GM19099 (cell line): ENCODE results near the gene STX8.

ENCODE experiments used
- POLR2A ChIP-seq: IDR thresholded peaks from 3 replicates; pipeline ENCODE4 v1.6.1; 2011; ENCODE audit warnings: low read depth; ENCODE audit not compliant: insufficient read length; ENCODE audit errors: extremely low read depth

The STX8 gene

DNA sequence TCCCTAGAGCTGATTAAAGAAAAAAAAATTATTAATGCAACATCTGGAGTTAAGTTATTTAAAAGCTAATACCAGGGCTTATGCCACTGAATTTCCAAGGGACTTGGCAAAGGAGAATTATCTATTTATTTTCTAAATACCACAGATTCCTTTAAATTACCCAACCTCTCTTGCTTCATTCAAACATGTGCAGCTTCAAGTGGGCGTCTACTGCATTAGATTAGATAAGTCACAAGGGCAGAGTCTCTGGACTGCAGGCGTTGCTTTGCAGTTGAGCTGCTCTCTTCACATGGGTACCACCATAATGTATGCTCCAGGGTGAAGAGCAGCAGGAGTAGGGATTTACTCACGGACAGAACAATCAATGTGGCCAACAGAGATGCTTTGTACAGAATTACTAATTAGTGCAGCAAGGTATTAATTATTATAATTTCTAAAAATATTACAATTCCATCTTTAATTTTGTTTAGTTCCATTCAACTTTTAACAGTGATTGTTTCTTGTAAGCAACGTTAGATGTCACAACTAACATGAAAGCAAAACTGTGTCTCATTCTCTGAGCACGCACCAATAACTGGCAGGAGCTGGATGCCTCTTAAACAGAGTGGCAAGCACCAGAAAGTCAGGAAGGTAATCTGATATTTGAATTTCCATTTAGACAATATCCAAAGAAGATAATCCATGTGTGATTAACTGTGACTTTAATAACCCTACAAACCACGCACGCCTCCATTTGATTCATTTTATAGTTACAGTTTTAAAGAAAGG is 214.2 kb downstream of the STX8 start:
- TF ChIP-seq POLR2A, result no peak

DNA sequence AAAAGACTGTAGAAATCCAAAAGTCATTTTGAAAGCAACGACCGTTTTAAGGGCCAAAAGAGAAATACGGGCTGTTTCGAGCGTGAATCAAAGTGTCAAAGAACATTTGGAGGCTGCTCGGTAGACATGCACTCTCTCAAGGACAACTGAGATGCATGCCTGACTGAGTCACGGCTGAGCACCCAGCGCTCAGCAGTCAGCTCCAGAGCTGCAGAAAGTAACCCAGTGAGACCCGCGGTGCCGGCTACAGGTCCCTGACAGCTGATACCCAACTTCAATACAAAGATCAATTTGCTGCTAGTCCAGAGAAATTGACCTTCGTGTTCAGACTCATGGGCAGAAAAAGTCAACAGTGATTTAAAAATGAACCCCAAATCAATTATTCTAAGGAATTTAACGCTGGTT is 214.9 kb downstream of the STX8 start:
- TF ChIP-seq POLR2A, result no peak

DNA sequence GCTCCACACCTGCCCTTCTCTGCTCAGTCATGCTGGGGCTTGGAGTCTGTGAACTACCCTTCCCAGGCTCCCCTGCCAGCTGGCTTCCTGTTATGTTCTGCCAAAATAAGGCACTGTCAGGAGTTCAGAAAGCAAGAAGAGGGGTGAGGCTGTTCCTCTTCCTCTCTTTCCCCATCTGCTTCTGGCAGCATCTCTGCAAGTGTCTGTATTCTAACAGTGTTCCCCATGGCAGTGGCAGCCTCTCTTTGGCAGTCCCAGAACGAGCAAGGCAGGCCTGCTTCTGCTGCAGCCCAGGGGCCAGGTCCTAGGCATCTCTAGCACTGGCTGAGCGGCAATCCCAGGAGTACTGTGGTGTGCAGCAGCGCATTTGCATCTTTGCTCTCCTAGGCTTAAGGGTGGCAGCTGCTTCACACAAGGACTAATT is 219.1 kb downstream of the STX8 start:
- no peak for TF ChIP-seq POLR2A

DNA sequence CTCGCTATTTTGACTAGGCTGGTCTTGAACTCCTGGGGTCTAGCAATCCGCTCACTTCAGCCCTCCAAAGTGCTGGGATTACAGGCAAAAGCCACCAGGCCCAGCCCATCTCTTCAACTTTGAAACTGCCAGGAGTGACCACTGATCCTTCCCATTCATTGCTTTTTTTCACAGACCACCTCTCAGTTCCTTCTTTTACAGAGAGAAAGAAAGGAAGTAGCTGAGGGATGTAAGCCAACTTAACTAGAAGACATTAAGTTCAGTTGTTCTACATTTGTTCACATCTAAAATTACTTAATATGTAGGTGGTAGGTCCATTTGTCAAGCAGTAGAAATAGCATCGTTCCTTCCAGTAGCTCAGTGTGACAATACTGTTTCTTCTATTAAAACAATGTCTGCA is 219.8 kb downstream of the STX8 start:
- TF ChIP-seq POLR2A, result no peak

DNA sequence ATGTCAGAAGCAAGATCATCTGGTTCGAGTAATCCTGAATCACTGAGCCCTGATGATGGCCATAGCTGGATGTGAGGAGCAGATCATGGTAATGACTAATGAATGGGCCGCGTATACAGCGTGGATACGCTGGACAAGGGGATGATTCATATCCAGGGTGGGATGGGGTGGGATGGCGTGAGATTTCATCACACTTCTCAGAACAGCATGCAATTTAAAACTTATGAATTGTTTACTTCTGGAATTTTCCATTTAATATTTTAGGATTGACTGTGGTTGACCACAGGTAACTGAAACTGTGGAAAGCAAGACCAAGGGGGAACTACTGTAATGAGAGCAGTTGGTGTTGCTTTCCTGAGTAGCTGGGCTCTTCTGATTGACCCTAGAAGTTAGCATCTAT is 225.5 kb downstream of the STX8 start:
- no peak for TF ChIP-seq POLR2A

- no peak for TF ChIP-seq POLR2A
Measured at GRCh38 chr17:9346296-9346926, 229.2 kb downstream of the STX8 start.

GRCh38 chr17:9343516-9343915 is 232.1 kb downstream of the STX8 start:
- TF ChIP-seq POLR2A, result no peak

GRCh38 chr17:9342225-9342624 is 233.4 kb downstream of the STX8 start:
- no peak for TF ChIP-seq POLR2A

DNA sequence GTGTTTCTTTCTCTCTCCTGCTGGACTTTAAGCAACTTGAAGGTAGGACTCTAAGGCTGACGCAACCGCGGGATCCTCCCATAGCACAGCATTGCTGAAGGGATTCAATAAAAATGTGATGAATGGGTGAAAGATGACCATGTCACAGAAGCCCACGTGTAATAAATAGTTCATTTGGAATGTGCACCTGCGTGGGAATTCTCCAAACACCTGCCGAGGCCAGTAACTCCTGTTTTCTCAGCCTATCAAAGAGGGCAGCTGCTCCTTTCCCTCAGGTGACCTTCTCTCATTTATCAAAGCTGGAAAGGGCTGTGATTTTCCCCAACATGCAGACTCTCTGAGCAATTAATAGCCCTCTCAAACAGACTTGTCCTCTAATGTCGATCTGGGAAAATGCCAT is 235.7 kb downstream of the STX8 start:
- no peak for TF ChIP-seq POLR2A

- TF ChIP-seq POLR2A, result no peak
Measured at GRCh38 chr17:9336817-9337216, 238.8 kb downstream of the STX8 start.

DNA sequence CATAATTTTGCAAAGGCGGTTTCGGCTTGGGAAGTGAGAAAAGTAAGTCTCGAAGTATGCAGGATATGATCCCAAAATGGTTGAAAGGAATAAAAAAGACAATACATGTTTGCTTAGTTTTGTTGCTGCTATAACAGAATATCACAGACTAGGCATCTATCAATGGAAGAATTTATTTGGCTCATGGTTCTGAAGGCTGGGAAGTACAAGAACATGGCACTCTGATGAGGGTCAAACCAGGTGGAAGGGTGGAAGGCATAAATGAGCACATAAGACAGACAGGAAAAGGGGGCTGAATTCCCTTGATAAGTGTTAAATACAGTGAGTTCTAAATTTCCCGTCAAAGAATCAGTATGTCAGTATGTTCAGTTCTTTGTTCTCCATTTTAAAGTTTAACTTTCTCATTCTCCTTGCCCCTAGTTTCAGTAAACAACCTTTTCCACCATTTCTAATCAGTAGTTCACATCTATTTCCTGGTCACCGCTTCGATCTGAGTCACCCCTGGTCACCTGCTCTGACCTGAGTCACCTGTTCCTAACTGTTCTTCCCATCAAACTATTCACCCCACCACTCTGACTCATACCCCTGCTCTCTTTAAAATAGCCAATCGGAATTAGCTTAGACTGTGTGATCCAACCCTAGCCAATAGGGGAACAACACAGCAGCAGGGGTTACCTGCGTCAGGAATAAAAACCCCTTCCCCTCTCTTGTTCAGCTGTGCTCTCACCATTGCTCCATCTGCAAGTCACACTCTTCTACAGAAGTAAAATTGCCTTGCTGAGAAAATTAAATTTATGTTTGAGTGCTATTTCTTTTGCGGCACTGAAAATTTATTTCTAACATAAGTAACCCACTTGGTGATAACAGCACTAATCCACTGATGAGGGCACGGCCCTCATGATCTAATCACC is 240.8 kb downstream of the STX8 start:
- no peak for TF ChIP-seq POLR2A

DNA sequence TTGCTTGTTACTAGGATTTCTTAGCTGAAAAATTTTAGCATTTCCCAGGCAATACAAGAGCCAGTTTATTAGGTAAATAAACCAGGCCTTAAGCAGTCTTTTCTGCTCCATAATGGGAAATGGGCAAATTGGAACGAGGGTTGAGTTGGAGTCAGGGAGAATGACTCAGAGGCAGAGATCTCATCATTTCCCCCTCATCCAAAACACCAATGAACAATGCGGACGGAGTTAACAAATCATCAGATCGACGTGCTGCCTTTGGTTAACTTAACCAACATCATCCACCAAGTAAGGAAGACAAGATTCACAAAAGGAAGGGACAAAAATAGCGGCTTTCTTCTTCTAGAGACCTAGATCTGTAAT is 243.5 kb downstream of the STX8 start:
- TF ChIP-seq POLR2A, result no peak

GRCh38 chr17:9331279-9332131 is 244.1 kb downstream of the STX8 start:
- TF ChIP-seq POLR2A, result no peak

DNA sequence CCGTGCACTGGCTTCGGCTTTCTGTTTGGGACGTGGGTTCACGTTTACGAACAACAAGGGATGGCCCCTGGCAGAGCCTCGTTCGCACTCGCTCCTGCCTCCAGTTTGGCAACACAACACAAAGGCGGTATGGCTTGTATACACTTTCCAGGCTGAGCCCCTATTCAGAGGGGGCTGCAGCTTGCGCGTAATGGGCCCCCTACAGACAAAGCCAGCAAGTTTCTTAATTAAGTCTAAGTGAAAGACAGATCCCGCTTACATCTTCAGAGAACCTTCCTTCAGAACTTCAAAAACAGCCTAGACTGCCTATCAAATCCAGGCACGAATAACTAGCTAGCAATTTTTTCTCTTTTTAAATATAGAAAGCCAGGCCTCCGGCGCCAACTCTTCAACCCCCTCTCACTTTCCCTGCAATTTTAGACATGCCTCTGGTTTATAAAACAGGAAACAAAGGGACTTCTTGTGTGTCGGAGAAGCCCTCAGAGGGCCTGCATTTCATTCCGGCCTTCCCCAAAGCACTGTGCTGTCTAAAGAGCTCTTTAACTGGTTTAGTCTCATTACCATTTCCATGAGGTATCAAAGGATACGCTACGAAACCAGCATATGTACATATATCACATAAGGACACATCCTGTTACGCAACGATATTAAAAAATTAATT is 244.9 kb downstream of the STX8 start:
- TF ChIP-seq POLR2A, result no peak
